Stimulated activated CD8-positive, alpha-beta memory T cell treated with anti-CD3 and anti-CD28 coated beads, Interleukin-4, amount 100 ng/mL, for 4 hours (primary cell): ENCODE measurements around the gene COL8A2.

ENCODE experiments used
- DNase-seq, 2 donors: peaks; one replicate each; pipeline ENCODE4 v3.0.0-alpha.2; 2020; ENCODE audit warnings: low read depth in 2 of 2, low spot score in 1 of 2

COL8A2 gene

DNA sequence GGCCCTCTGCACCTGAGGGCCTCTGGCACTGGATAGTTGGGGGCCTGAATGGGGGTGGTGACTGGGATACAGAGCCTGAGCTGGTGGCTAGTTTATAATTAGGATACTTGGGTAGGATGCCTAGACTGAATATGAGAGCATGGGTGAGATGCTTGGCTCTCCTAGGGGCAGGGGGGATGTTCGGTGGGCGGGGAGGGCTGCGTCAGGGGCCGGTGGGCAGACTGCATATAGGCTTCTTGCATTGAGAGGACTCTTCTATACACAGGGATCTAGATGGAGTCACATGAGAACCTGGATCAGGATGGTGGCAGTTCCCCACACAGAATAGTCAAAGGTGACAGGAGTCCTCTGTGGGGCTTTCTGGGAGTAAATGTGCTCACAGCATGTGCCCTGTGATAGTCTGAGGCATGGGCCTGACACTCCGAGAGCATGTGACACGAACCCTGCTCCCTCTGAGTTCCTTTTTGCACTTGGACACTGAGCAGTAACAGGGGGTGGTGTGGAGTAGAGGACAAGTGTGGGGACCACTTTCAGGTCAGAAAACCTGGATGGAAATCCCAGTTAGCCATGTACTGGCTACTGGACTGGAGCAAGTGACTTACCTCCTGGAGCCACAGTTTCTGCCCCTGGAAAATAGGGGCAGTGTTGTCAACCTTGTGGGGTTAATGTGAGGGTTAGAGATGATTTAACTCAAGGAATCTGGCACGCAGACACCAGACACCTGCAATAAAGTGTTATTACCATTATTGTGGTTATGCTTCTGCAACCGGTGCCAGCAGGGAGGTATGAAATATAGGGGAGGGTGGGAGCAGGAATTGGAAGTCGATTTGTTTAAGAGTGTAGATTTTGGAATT, 33.2 kb upstream of the COL8A2 start:
- DNase-seq: no peak

DNA sequence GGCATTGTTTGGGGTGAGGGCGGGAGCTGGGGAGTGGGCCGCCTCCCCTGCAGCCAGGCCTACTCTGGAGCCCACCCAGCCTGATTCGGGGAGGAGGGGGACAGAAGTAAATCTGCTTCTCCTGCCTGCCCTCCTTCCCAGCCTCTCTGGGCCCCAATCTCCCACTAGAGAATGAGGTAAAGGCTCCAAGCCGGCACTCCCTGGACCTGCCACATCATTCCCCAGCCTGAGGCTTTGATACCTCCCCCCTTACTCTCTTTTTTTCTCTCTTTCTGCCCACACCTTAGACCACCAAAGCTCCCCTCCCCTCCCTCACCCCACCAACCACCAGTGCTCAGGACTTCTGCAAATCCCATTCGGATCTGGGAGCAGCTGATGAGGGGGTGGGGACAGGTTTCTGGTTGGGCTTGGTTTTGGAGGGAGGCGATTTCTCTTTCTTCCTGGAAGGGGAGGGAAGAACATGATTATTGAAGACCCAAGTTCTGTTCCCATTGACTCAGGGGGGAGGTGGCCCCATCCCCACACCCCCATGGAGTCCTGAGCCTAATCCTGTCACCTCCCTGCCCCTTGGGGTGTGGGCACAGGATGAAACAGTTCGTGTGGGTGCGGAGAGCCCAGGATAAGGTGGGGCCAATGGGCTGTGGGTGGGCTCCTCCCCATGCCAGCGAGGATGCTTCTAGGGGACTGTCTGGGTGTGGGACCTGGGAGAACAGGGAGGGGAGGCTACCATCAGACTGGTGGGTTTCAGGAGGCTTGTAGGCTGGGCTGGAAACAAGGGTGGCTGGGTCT, 32.3 kb upstream of the COL8A2 start:
- no peak for DNase-seq

- no peak for DNase-seq
These were observed 31.5 kb upstream of the COL8A2 start for GRCh38 chr1:36156329-36157114.

GRCh38 chr1:36155408-36156328, 30.6 kb upstream of the COL8A2 start, which contains the start of gene MAP7D1:
Gene MAP7D1 (plus strand): TSS chr1:36156160. CDS start chr1:36156418, 258 bp downstream.
- DNase-seq: peak; percentile 65

GRCh38 chr1:36154765-36155407, 29.9 kb upstream of the COL8A2 start:
- no peak for DNase-seq

- DNase-seq: no peak
These were observed 29.3 kb upstream of the COL8A2 start for GRCh38 chr1:36154335-36154734.

GRCh38 chr1:36153476-36153875, 28.5 kb upstream of the COL8A2 start:
- no peak for DNase-seq

DNA sequence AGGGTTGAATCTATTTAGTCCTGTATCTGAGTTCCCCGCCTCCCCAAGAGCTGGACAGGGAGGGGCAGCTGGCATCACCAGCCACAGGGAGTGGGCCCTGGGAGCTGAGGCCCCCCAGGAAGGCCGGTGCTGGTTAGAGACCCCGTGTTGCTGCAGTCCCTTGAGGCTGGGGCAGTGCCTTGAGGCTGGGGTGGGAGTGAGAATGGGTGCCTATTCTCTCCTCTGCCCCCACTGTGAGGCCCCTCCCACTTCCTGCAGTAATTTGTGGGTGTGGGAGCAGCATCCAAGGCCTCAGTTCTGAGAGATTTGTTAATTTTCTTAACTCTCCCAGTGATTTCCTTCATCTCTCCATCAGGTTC, 26.8 kb upstream of the COL8A2 start:
- DNase-seq: peak in 1 of 2 donors; percentile 35

DNA sequence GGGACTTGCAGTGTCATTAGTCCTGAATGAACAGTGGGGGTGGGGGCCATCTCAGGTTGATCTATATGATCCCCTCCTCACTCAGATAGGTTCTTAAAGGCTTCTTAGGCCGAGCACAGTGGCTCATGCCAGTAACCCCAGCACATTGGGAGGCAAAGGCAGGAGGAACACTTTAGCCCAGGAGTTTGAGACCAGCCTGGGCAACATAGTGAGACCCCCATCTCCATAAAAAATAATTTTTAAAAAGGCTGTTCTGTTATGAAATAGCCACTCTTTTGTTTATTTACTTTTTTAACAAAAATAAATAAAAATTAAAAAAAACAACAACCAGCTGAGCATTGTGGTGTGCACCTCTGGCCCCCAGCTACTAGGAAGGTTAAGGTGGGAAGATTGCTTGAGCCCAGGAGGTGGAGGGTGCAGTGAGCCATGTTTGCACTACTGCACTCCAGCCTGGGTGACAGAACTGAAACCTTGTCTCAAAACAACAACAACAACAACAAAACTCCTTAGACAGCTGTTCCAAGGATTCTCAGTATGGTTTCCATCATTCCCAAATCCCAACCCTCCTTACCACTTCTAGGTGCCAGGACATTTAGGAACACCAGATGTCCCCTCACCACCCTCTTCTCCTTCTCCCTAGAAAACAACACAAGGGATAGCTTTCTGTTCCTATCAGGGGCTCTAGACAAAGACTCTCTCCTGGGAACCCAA, 26.3 kb upstream of the COL8A2 start:
- DNase-seq: no peak

- DNase-seq: peak; percentile 41 to 60
These were observed 25.5 kb upstream of the COL8A2 start for GRCh38 chr1:36150296-36151133.

DNA sequence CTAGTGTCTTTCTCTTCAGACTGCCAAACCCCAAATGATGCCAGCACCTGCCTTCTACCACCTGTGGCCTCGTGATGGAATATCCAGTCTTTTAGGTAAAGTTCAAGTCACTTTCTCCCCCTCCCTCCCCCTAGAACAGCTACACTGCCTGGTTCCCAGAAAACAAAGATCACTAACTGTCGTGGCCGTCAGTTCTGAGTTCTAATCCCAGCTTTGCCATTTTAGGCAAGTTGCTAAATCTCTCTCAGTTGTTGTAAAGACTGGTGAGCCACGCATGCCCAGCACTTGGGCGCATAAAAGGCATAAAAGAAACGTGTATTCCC, 24.9 kb upstream of the COL8A2 start:
- no peak for DNase-seq

DNA sequence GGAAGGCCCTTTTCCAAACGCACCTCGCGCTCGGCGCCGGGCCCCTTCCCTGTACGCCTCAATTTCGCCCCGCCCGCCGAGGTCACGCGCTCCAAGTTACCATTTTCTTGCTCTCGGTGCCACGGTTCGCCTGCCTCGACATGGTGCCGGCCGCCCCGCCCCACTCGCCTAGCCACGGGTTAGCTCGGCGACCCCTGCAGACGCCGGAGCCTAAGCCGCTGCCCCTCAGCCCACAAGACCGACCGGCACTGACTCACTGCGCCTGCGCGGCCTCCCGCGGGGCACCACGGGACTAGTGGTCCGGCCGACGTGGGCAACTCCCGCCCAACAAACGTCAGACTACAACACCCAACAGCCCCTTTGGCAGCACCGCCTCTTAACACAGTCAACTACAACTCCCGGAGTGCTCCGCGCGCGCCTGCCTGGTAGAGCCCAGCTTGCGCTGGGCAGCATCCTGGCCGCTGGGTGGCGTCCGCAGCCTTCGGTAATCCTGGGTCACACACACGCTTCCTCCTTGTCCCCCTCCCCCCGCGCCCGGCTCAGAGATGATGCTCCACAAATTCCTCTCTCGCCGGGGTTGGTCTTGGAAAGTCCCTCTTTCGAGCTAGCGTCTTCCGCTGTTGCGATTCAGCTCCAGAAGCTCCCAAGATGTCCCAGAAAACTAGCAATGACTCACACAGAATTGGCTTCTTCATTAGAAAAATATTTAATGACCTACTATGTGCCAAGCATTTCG, 24.4 kb upstream of the COL8A2 start, which contains the start of gene TRAPPC3:
Gene TRAPPC3, minus strand, starts transcription at position 250 of the 736 bp plus-strand sequence. Its CDS starts 108 bp downstream, at position 142.
- peak; percentile 96 to 100 for DNase-seq

- DNase-seq: no peak
These were observed 23.8 kb upstream of the COL8A2 start for GRCh38 chr1:36148821-36149236.

DNA sequence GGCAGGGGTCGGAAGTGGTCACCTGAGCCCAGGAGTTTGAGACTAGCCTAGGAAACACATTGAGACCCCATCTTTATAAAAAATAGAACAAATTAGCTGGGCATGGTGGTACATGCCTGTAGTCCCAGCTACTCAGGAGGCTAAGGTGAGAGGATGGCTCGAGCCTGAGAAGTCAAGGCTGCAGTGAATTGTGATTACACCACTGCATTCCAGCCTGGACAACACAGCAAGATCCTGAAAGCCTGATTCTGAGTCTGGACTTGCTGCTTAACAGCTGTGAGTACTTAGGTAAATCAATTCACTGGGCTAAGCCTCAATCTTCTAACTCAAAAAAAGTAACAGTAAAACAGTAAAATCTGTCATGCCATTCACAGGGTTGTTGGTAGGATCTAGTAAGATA, 19.4 kb upstream of the COL8A2 start:
- no peak for DNase-seq

- no peak for DNase-seq
These were observed 18.4 kb upstream of the COL8A2 start for GRCh38 chr1:36143424-36143823.

GRCh38 chr1:36142121-36142520, 17.1 kb upstream of the COL8A2 start:
- DNase-seq: no peak

- DNase-seq: no peak
These were observed 14.5 kb upstream of the COL8A2 start for GRCh38 chr1:36139521-36139920.

DNA sequence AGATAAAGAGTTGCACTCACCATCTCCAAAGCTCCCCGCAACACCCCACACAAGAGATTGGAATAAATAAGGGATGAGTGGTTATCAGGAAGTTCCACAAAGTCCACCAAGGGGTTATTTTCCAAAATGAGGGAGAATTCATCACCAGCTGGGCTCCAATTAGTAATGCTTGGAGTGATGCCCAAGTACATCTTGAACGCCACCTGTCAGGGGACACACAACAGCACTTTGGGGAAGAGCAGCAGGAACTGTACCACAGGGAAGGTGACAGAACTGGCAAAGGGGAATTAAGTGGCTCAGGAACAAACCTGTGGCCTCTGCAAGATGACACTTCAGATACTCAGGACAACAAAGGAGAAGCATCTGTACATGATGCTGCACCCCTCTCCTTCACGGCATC, 12.8 kb upstream of the COL8A2 start:
- no peak for DNase-seq
